Body of pancreas (tissue), 4 donors: ENCODE measurements around the gene SMARCA4. TPM values are rescaled to one million over a fixed set of nuclear protein-coding genes. Genes with fewer than 3 reads are reported as not detected.

Source experiments
- ATAC-seq: fragments of 150-250 bp; one replicate; pipeline ENCODE4 v1.9.1; 2016
- DNase-seq, 4 donors: peaks; one replicate each; pipeline ENCODE4 v3.0.0-alpha.2; 2019
- H3K27ac ChIP-seq, 4 donors: fragments of 200-600 bp; sonication (generic); 1 replicate in 3 of 4; 2 replicates in 1 of 4; pipeline versions ENCODE4 v1.5.1 to v1.6.1; 2016 to 2019; ENCODE audit warnings: mild to moderate bottlenecking in 1 of 4, mixed read lengths in 1 of 4, moderate library complexity in 1 of 4
- H3K27me3 ChIP-seq, 2 donors: fragments of 200-600 bp; sonication (generic); one replicate each; pipeline ENCODE4 v1.6.0; 2016; ENCODE audit warnings: mild to moderate bottlenecking in 1 of 2
- H3K36me3 ChIP-seq, 2 donors: fragments of 200-600 bp; sonication (generic); replicated peaks in 1 of 2; 2 replicates each; pipeline ENCODE4 v1.5.1; 2016; ENCODE audit warnings: low read depth in 2 of 2; ENCODE audit not compliant: insufficient read depth in 1 of 2
- H3K4me1 ChIP-seq: fragments of 200-600 bp; sonication (generic); one replicate; pipeline ENCODE4 v1.6.0; 2016
- H3K4me3 ChIP-seq, 2 donors: fragments of 200-600 bp; sonication (generic); 1 replicate in 1 of 2; 2 replicates in 1 of 2; pipeline ENCODE4 v1.5.1; 2016 to 2019
- H3K9me3 ChIP-seq, 3 donors: fragments of 200-600 bp; sonication (generic); 1 replicate in 2 of 3; 2 replicates in 1 of 3; pipeline ENCODE4 v1.5.1; 2016
- POLR2A ChIP-seq, 3 donors: fragments of 450-650 bp; IDR thresholded peaks; one replicate each; pipeline ENCODE4 v1.6.1; 2016; ENCODE audit warnings: antibody characterized with exemption in 3 of 3, mild to moderate bottlenecking in 2 of 3
- WGBS, 2 donors: methylation state at CpG; one replicate each; pipeline ENCODE4 v1.1.5; 2017; 5-methylcytosine and 5-hydroxymethylcytosine counted together
- intact Hi-C: fragments of 100-400 bp; cut with DNase I; formaldehyde crosslinking; loops from one replicate; pipeline ENCODE4 v1.15.1; 2023
- total RNA-seq, 2 donors: library from RNA; depleted of rRNA; stranded (reverse); fragments of >200 nt; gene quantifications; one replicate each; pipeline ENCODE4 v1.1.0, GENCODE V29; 2016
- TF ChIP-seq, protein P1 (sequence below), 7 experiments: fragments of 450-650 bp in 4 of 7; fragments of 200-600 bp in 3 of 7; sonication (generic) in 3 of 7; IDR thresholded peaks; one replicate each; pipeline ENCODE4 v1.5.1; 2016 to 2019; ENCODE audit warnings: antibody characterized with exemption in 7 of 7

Gene SMARCA4
- total RNA-seq, 2 donors from 2014 or later = 56.3 to 120 TPM

DNA sequence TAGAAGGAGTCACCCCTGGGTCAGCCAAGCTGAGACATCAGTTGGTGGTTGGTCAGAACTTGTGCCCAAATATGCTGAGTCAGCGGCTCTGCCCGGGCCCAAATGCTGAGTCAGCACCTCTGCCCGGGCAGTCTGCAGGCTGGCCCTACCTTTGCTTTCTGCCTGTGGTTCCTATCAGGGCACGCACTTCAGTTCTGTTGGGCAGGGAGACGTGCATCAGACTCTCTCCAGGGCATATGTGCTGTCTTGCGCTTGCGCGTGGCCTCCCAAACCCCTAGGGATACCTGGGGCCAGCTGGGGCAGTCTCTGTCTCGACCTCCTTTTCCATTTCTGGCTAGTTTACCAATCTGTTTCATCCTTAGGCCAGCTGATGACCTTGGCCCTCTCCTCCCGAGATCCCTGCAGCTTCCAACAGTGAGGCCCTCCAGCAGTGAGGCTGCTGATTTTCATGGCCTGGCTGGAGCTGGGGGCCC lies 104.0 kb downstream of the SMARCA4 start:
- peak overlapping the region in 1 of 4 donors; percentile 35 for H3K27ac ChIP-seq
- no peak for TF ChIP-seq POLR2A (IDR thresholded peaks at IDR 0.05)
- TF ChIP-seq, protein P1, sequence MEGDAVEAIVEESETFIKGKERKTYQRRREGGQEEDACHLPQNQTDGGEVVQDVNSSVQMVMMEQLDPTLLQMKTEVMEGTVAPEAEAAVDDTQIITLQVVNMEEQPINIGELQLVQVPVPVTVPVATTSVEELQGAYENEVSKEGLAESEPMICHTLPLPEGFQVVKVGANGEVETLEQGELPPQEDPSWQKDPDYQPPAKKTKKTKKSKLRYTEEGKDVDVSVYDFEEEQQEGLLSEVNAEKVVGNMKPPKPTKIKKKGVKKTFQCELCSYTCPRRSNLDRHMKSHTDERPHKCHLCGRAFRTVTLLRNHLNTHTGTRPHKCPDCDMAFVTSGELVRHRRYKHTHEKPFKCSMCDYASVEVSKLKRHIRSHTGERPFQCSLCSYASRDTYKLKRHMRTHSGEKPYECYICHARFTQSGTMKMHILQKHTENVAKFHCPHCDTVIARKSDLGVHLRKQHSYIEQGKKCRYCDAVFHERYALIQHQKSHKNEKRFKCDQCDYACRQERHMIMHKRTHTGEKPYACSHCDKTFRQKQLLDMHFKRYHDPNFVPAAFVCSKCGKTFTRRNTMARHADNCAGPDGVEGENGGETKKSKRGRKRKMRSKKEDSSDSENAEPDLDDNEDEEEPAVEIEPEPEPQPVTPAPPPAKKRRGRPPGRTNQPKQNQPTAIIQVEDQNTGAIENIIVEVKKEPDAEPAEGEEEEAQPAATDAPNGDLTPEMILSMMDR (IDR thresholded peaks at IDR 0.05) = no peak
- no peak overlapping the region for H3K4me3 ChIP-seq
- 54 to 80% methylated on average over 9 to 10 of the region's 10 CpGs for WGBS, 2 donors
- DNase-seq (peak; percentile 40 to 69 (median 52)), ATAC-seq (peak; percentile 43)
- no peaks in the 10 kb centered on the region for H3K9me3 ChIP-seq
- intact Hi-C loops = no loop called here
- H3K4me1 ChIP-seq = peaks cover 7% of the 10 kb centered on the region
- peaks cover 0 to 2% of the 10 kb centered on the region in 2 donors for H3K36me3 ChIP-seq
- H3K27me3 ChIP-seq = no peaks in the 10 kb centered on the region

DNA sequence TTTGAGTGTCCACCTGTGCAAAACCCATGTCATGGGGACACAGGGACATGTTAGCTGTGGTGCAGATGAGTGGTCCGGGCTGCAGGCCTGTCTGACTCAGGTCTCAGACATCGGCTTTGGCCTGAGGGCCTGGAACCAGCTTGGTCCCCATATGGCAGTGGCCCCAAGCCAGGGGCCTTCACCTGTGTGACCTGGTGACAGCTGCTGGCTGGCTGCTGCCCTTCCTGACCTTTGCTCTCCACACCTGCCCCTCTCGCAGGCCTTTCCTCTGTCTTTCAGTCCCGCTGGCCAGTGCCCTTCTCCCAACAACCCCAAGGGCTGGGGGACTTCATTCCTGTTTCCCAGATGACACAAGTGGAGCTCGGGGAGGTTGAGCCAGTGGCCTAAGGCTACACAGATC lies 105.5 kb downstream of the SMARCA4 start:
- 42 to 51% methylated on average over 5 of the region's 5 CpGs for WGBS, 2 donors
- Histone ChIP-seq H3K27ac (no peak overlapping the region), H3K36me3 (peaks cover 0 to 2% of the 10 kb centered on the region in 2 donors), H3K4me3 (no peak overlapping the region), H3K9me3 (no peaks in the 10 kb centered on the region), H3K27me3 (no peaks in the 10 kb centered on the region), H3K4me1 (peaks cover 7% of the 10 kb centered on the region)
- intact Hi-C loops = no loop called here
- TF ChIP-seq, protein P1 (IDR thresholded peaks at IDR 0.05) = no peak
- TF ChIP-seq POLR2A (IDR thresholded peaks at IDR 0.05) = no peak
- DNase-seq (peak in 1 of 4 donors; percentile 37), ATAC-seq (no peak)

DNA sequence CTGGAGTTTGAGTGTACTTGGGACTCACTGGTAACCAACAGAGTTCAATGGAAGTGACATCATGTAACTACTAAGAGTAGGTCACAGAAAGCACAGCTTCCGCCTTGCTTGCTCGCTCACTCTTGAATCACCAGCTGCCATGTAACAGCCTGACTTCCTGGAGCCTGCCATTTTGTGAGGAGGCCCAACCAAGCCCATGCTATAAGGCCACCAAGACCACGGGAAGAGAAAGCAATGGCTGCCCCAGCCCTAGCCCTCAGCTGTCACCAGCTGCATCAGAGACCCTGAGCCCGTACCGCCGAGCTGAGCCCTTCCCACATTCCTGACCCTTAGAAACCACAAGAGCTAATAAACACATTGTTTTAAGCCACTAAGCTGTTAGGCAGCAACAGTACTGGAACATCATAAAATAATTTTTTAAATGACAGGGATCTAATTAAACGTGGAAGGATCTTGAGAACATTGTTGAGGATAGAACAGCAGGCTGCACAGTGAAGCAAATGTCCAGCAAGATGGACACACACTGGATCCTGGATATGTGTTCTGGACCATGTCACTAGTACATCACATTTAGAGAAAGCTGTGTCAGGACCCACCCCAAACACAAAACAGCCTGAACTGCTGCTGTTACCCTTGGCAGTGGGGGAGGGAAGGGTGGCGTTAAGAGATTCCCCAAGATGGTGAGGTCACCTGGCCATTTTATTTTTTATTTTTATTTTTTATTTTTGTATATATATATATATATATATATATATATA lies 106.7 kb downstream of the SMARCA4 start:
- Histone ChIP-seq H3K9me3 (no peaks in the 10 kb centered on the region), H3K27ac (no peak overlapping the region), H3K36me3 (no peaks in the 10 kb centered on the region), H3K27me3 (no peaks in the 10 kb centered on the region), H3K4me3 (no peak overlapping the region), H3K4me1 (peaks cover 7% of the 10 kb centered on the region)
- 95 to 96% methylated on average over 8 of the region's 8 CpGs for WGBS, 2 donors
- no peak for TF ChIP-seq POLR2A (IDR thresholded peaks at IDR 0.05)
- TF ChIP-seq, protein P1 (IDR thresholded peaks at IDR 0.05) = no peak
- ATAC-seq (no peak), DNase-seq (no peak)
- intact Hi-C loops = no loop called here

DNA sequence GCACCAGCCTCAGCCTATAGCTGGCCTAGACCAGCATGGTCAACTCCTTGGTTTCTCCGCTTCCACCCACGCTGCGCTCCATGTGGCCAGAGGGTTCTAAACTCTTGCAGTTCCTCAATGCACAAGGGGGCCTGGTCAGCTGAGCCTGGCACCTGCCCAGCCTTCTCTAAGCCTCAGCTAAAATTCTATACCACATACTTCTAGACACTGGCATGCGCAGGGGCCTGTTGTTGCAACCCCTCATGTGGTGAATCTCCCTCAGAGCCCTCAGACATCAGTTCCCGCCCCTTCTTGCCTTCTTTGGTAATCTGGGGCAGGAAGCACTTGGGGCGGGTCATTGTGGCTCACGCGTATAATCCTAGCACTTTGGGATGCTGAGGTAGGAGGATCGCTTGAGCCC lies 108.7 kb downstream of the SMARCA4 start:
- DNase-seq = no peak
- no peak overlapping the region for H3K27ac ChIP-seq
- no peak overlapping the region for H3K4me3 ChIP-seq
- peaks cover 7% of the 10 kb centered on the region for H3K4me1 ChIP-seq
- H3K9me3 ChIP-seq = no peaks in the 10 kb centered on the region
- H3K36me3 ChIP-seq = no peaks in the 10 kb centered on the region
- 79 to 87% methylated on average over 9 of the region's 9 CpGs for WGBS, 2 donors
- ATAC-seq = no peak
- no peaks in the 10 kb centered on the region for H3K27me3 ChIP-seq
- intact Hi-C loops = no loop called here
- TF ChIP-seq POLR2A (IDR thresholded peaks at IDR 0.05) = no peak
- TF ChIP-seq, protein P1 (IDR thresholded peaks at IDR 0.05) = no peak

DNA sequence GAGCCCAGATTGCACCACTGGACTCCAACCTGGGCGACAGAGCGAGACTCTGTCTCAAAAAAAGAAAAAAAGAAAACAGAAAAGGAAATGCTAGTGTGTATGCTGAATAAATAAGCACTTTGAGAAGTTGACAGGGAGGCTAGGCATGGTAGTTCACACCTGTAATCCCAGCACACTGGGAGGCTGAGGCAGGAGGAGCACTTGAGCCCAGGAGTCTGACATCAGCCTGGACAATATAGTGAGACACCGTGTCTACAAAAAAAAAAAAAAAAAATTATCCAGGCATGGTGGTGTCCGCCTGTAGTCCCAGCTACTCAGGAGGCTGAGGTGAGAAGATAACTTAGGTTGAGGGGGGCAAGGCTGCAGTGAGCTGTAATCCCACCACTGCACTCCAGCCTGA lies 109.3 kb downstream of the SMARCA4 start:
- WGBS, 2 donors = 91 to 97% methylated on average over 4 of the region's 4 CpGs
- no peak overlapping the region for H3K4me3 ChIP-seq
- no peak for TF ChIP-seq POLR2A (IDR thresholded peaks at IDR 0.05)
- TF ChIP-seq, protein P1 (IDR thresholded peaks at IDR 0.05) = no peak
- no peak for DNase-seq
- H3K36me3 ChIP-seq = no peaks in the 10 kb centered on the region
- no peaks in the 10 kb centered on the region for H3K27me3 ChIP-seq
- no peaks in the 10 kb centered on the region for H3K9me3 ChIP-seq
- no peak overlapping the region for H3K27ac ChIP-seq
- no peak for ATAC-seq
- peaks cover 7% of the 10 kb centered on the region for H3K4me1 ChIP-seq
- intact Hi-C loops = no loop called here
